ENCODE measurements around the gene TMEM114. TPM values are rescaled to one million over a fixed set of nuclear protein-coding genes. Genes with fewer than 3 reads are reported as not detected.

Gene TMEM114
- total RNA-seq, 1 experiment from 2014 or later = not detected

DNA sequence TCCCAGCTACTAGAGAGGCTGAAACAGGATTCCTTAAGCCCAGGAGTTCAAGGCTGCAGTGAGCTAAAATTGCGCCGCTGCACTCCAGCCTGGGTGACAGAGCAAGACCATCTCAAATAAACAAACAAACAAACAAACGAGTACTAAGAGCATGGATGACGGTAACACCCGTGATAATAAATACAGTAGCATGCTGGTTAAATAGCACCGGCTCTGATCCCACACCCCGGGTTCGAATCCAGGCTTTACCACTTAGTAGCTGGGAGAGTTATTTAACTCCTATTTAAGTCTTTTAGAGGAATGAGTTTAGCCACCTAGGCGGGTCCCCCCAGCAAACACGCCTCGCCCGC is 30.9 kb upstream of the TMEM114 start (continued):
- TF ChIP-seq REST (IDR thresholded peaks at IDR 0.05; ENCODE audit: low read depth) = no peak
- no peak for TF ChIP-seq SP1 (IDR thresholded peaks at IDR 0.05; ENCODE audit: low read depth)
- TF ChIP-seq ZFX (IDR thresholded peaks at IDR 0.05) = no peak
- TF ChIP-seq YY1 (IDR thresholded peaks at IDR 0.05; ENCODE audit: extremely low read depth, insufficient replicate concordance, low read depth, low read length) = no peak
- TF ChIP-seq, protein P1, sequence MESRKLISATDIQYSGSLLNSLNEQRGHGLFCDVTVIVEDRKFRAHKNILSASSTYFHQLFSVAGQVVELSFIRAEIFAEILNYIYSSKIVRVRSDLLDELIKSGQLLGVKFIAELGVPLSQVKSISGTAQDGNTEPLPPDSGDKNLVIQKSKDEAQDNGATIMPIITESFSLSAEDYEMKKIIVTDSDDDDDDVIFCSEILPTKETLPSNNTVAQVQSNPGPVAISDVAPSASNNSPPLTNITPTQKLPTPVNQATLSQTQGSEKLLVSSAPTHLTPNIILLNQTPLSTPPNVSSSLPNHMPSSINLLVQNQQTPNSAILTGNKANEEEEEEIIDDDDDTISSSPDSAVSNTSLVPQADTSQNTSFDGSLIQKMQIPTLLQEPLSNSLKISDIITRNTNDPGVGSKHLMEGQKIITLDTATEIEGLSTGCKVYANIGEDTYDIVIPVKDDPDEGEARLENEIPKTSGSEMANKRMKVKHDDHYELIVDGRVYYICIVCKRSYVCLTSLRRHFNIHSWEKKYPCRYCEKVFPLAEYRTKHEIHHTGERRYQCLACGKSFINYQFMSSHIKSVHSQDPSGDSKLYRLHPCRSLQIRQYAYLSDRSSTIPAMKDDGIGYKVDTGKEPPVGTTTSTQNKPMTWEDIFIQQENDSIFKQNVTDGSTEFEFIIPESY (IDR thresholded peaks at IDR 0.05; ENCODE audit: extremely low read depth, insufficient replicate concordance, low read length) = no peak
- no peak for TF ChIP-seq SIN3A (IDR thresholded peaks at IDR 0.05; ENCODE audit: low read depth)
- TF ChIP-seq CBX3 (IDR thresholded peaks at IDR 0.05; ENCODE audit: low read depth) = no peak
- no peak for TF ChIP-seq SRF (IDR thresholded peaks at IDR 0.05; ENCODE audit: low read depth)

DNA sequence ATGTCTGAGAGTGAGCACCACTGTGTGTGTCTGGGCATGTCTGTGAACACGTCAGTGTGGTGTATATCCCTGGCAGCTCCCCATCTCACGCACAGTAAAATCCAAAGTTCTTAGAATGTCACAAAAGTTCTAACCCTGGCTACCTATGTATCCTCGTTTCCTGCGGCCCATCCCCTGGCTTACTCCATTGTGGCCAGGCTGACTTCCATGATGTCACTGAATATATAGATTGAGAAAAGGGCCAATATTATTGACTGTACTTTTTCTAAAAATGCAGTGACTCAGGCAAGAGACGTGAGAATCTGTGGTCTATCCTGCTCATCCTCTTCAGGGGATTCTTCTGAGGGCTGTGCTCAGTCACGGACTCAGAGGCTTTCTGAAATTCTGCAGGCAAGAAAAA is 30.2 kb upstream of the TMEM114 start:
- H3K36me3 ChIP-seq (ENCODE audit: control insufficient read depth in 1 of 2, insufficient read depth in 2 of 2, low read length in 2 of 2) = peaks cover 2 to 4% of the 10 kb centered on the region in 2 experiments; a peak in 2 of 4 replicates
- no peak overlapping the region for H3K9ac ChIP-seq (ENCODE audit: low read length)
- H2AFZ ChIP-seq (ENCODE audit: low read depth, low read length, poor library complexity, severe bottlenecking) = no peak overlapping the region
- RAD21 ChIA-PET (ENCODE audit: low non-redundant PET in 1 of 2, low total read pairs in 2 of 2, uncharacterized antibody in 2 of 2, unreplicated experiment in 2 of 2) = no interaction called here
- no peaks in the 10 kb centered on the region for H3K9me3 ChIP-seq (ENCODE audit: control insufficient read depth in 1 of 2, insufficient read depth in 1 of 2, low read depth in 1 of 2, low read length in 2 of 2)
- DNase-seq (ENCODE audit: low read depth, low spot score) (no peak), ATAC-seq (no peak)
- peaks cover 38% of the 10 kb centered on the region for H3K79me2 ChIP-seq (ENCODE audit: insufficient read depth, low read length)
- no peaks in the 10 kb centered on the region for H4K20me1 ChIP-seq (ENCODE audit: insufficient read depth)
- H3K27ac ChIP-seq (ENCODE audit: low read depth, low read length) = no peak overlapping the region
- POLR2A ChIA-PET = no interaction called here
- no TSS peak for BruUV-seq (replicated peaks)
- H3K27me3 ChIP-seq (ENCODE audit: insufficient read depth, low read length) = no peaks in the 10 kb centered on the region
- H3K4me2 ChIP-seq (ENCODE audit: low read length) = no peak overlapping the region
- intact Hi-C loops (cut with micrococcal nuclease) = no loop called here
- CTCF ChIA-PET = no interaction called here
- no peak overlapping the region for H3K4me3 ChIP-seq (replicated peaks in 1 of 2; ENCODE audit: low read depth in 1 of 2, low read length in 2 of 2)
- peaks cover 7 to 17% of the 10 kb centered on the region in 2 experiments; a peak in 3 of 4 replicates for H3K4me1 ChIP-seq (ENCODE audit: control insufficient read depth in 1 of 2, insufficient read depth in 2 of 2, low read length in 2 of 2)
- H3K9me2 ChIP-seq (ENCODE audit: insufficient read depth) = no peaks in the 10 kb centered on the region
- TF ChIP-seq SRF (IDR thresholded peaks at IDR 0.05; ENCODE audit: low read depth) (no peak), TCF7L2 (IDR thresholded peaks at IDR 0.05; ENCODE audit: borderline replicate concordance, extremely low read depth, insufficient read depth, insufficient read length) (no peak), YY1 (IDR thresholded peaks at IDR 0.05; ENCODE audit: extremely low read depth, insufficient replicate concordance, low read depth, low read length) (no peak), CTCF (IDR thresholded peaks at IDR 0.05 in 2 of 3, conservative IDR thresholded peaks at IDR 0.05 in 1 of 3; ENCODE audit: borderline replicate concordance in 1 of 3, insufficient read depth in 1 of 3, low read depth in 2 of 3, low read length in 2 of 3) (no peak), EZH2 (IDR thresholded peaks at IDR 0.05) (no peak), RAD21 (IDR thresholded peaks at IDR 0.05; ENCODE audit: low read depth) (no peak), MAX (IDR thresholded peaks at IDR 0.05) (no peak), REST (IDR thresholded peaks at IDR 0.05; ENCODE audit: low read depth) (no peak)

Measured in HCT116 (cell line).